Prostate gland (tissue), 2 donors: Measurements from ENCODE around the gene PKMYT1.

Source experiments
- CTCF ChIP-seq, 4 experiments: fragments of 200-600 bp in 2 of 4; fragments of 450-650 bp in 2 of 4; sonication (generic) in 2 of 4; IDR thresholded peaks; 1 replicate in 3 of 4; 2 replicates in 1 of 4; pipeline ENCODE4 v1.5.1; 2016 to 2019; ENCODE audit warnings: antibody characterized with exemption in 4 of 4, mild to moderate bottlenecking in 2 of 4, moderate library complexity in 2 of 4
- POLR2A ChIP-seq: fragments of 450-650 bp; IDR thresholded peaks from one replicate; pipeline ENCODE4 v1.6.1; 2016; ENCODE audit warnings: antibody characterized with exemption, mild to moderate bottlenecking
- POLR2AphosphoS5 ChIP-seq: sonication (generic); formaldehyde crosslinking; IDR thresholded peaks from one replicate; pipeline ENCODE4 v1.6.1; 2017; ENCODE audit warnings: antibody characterized with exemption

DNA sequence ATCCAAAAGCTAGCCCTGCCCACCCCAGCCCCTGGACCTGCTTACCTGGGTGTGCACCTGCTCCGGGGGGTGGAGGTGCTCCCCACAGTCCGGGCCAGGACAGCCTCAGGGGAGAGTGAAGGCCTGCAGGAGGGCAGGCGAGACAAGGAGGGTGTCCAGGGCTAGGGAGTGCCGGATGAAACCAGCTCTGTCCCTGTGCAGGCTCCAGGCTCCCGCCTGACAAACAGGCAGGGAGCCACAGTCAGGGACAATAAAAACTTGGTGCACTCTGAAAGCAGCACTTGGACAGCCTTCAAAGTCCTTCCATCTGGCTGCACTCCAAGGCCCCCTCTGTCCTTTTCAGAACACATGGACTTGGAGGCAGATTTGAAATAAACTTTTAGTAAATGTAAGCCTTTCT lies 7.2 kb downstream of the PKMYT1 start:
- TF ChIP-seq CTCF (IDR thresholded peaks at IDR 0.05) (no peak), POLR2AphosphoS5 (peak; percentile 69), POLR2A (no peak)
